Measurements from ENCODE around the gene CHMP4A.
"Not testable (repeated sequence)": the region's sequence is repeated elsewhere in the genome, so short reads cannot be mapped to it uniquely, and the experiment has no call there.

The CHMP4A gene

GRCh38 chr14:24222987-24223386, 9.7 kb upstream of the CHMP4A start:
- DNase-seq, result not testable (repeated sequence)

- no peak for DNase-seq
Observed at GRCh38 chr14:24219521-24219920, 6.2 kb upstream of the CHMP4A start.

DNA sequence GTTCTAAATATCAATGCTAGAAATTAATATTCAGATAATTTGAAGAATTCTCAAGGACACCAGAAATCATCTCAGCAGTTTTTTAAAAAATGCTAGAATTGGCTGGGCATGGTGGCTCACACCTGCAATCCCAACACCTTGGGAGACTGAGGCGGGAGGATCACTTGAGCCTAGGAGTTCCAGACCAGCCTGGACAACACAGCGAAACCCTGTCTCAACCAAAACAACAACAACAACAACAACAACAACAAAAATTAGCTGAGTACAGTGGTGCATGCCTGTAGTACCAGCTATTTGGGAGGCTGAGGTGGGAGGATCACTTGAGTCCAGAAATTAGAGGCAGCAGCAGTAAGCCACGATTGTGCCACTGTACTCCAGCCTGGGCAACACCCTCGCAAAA, 5.8 kb upstream of the CHMP4A start:
- no peak for DNase-seq

GRCh38 chr14:24216876-24217275, 3.6 kb upstream of the CHMP4A start:
- DNase-seq, result not testable (repeated sequence)

DNA sequence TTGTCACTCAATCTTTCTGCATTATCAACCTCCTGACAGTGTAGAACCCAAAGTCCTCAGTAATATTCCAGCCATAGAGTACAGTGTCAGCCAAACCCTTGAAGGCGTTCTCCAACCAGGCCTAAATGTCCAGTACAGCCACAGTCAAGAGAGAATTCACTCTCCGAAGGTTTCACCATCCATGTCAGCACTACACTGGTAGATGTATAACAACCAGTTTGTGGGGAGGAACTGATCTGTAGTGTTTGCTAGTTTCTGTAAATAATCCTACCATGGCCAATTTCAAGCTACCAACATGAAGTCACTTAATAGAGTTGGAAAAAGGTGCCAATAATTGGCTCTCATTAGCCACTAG, 3.0 kb upstream of the CHMP4A start:
- no peak for DNase-seq

GRCh38 chr14:24215495-24216344, 2.4 kb upstream of the CHMP4A start, which contains the start of gene MDP1:
Gene MDP1 (minus strand): TSS chr14:24216066. CDS start chr14:24215955, 111 bp downstream.
- DNase-seq, result peak; percentile 91

- DNase-seq, result no peak
Observed at GRCh38 chr14:24213866-24214662, 776 bp upstream of the CHMP4A start.

DNA sequence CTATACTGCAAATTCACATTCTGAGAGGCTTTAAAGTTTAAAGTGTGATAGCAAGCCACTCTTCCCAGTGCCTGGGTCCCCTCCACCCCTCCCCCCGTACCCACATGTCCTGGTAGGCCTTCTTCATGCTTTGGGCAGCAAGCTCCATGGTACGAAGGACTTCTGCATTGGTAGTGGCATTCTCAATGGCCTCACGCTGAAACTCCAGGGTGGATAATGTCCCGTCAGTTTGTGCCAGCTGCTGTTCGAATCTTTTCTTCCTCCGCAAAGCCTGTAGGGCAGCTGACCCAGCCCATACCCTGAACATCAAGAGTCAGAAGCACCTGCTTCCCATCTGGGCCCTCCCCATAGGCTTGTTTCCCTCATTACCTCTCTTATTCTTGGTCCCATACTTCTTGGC, 2.0 kb downstream of the CHMP4A start:
- no peak for DNase-seq

GRCh38 chr14:24207625-24208024, 5.7 kb downstream of the CHMP4A start:
- DNase-seq, result no peak

DNA sequence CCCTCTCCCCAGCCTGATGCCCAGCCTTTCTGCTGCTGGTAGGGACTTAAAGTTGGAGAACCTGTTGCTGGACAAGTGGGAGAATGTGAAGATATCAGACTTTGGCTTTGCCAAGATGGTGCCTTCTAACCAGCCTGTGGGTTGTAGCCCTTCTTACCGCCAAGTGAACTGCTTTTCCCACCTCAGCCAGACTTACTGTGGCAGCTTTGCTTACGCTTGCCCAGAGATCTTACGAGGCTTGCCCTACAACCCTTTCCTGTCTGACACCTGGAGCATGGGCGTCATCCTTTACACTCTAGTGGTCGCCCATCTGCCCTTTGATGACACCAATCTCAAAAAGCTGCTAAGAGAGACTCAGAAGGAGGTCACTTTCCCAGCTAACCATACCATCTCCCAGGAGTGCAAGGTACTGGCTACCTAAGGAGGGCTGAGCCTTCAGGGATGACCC, 6.2 kb downstream of the CHMP4A start:
- no peak for DNase-seq

- no peak for DNase-seq
Observed at GRCh38 chr14:24206260-24207103, 6.8 kb downstream of the CHMP4A start.

- DNase-seq, result no peak
Observed at GRCh38 chr14:24204163-24205146, 8.8 kb downstream of the CHMP4A start.

- DNase-seq, result not testable (repeated sequence)
Observed at GRCh38 chr14:24203249-24203886, 9.9 kb downstream of the CHMP4A start.

DNA sequence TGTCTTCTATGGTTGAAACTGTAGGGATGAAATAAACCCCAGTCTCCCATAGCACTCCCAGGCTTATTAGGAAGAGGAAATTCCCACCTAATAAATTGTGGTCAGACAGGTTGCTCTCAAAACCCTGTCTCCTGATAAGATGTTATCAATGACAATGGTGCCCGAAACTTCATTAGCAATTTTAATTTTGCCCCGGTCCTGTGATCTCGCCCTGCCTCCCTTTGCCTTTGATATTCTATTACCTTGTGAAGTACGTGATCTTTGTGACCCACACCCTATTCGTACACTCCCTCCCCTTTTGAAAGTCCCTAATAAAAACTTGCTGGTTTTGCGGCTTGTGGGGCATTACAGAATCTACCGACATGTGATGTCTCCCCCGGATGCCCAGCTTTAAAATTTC, 10.8 kb downstream of the CHMP4A start:
- not testable (repeated sequence) for DNase-seq

DNA sequence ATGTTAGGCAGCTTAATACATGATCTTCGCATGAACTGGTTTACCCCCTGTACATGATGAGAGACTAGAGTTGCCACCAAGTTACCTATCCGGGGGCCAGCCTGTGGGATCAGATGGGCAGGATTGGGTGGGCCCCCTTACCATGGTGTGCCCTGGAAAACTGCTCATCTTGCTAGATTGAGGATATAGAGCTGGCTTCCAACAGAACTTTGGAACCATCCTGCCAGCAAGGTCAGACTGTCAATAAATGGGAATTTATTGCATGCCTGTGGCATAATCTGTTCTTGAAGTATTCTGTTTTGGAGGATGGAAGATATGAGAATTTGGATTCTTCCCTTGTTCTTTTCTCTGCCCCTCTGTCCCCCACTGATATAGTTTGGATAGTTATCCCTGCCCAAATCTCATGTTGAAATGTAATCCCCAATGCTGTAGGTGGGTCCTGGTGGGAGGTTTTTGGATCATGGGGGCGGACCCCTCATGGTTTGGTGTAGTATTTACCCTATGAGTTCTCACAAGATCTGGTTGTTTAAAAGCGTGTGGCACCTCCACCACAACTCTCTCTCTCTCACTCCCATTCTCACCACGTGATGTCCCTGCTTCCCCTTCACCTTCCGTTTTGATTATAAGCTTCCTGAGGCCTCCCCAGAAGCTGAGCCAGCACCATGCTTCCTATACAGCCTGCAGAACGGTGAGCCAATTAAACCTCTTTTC, 14.3 kb downstream of the CHMP4A start:
- no peak for DNase-seq

DNA sequence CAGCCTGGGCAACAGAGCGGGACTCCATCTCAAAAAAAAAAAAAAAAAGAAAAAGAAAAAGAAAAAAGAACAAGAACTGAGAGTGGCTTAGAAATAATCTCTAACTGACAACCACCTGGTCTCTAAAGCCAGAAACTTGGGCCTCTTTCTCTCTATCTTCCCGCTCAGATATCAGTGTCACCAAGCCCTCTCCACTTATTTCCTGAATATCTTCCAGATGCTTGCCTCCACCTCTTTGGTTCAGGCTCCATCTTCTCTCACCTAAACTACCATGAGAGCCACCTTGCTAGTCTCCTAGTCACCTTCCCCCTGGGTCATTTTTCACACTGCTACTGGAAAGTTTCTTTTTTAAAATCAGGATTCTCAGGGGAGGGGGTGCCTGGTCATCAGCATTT, 16.2 kb downstream of the CHMP4A start:
- no peak for DNase-seq

GRCh38 chr14:24196071-24197055, 16.9 kb downstream of the CHMP4A start:
- DNase-seq, result peak; percentile 29

DNA sequence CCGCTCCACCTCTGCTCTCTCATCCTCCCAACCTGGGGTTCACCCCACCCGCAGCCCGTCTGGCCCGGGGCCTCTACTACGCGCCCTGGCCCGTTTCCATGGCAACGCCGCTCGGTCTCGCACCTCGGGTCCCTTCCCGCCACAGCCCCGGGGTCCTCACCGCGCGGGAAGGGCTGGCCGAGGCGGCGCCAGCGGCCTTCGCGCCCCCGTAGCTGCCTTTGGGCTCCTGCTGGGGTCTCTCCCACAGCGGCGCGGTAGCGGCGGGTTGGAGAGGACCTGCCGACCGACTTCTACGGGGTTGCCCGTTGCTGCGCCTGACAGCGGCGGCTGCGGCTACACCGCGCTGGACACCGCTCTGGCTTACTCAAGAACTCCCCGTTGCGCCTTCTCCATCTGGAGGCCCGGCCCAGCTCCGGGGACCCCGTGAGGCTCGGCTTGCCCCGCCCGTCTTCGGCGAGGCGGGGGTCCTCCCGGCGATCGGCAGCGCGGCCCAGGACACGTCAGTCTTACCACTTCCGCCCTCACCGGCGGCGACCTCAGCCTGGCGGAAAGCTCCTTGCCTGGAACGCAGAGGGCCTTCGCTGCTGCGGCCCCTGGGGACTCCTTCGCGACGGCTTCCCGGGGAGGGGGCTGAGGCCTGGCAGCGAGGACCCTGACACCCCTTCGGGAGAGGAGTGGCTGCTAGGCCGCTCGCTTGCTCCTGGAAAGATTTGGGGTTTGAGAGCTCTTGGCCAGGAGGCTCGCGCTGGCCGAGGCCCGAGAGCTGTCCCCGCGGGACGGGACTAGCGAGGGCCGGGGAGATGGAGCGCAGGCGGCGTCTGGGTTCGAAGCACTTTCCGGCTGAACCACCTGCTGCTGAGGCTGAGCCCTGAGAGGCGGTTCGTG, 17.9 kb downstream of the CHMP4A start, which contains the start of gene TM9SF1:
Gene TM9SF1, minus strand, starts transcription at position 256 of the 885 bp plus-strand sequence. CDS start 422 bp downstream, outside the sequence.
- peak; percentile 89 for DNase-seq

Measured in suppressor macrophage treated with lipopolysaccharide for 4 hours (primary cell).